BLaER1 treated with 17β-estradiol and CSF1 and Interleukin-3, amounts not matched to agents 10 nM and 100 nM (cell line): ENCODE measurements around the gene RAB39A.

Source experiments
- H3K27ac ChIP-seq, 11 experiments: shearing (Covaris generic); formaldehyde crosslinking; 2 replicates each; pipeline ENCODE4 v1.8.1; 2022
- H3K27me3 ChIP-seq, 11 experiments: shearing (Covaris generic); formaldehyde crosslinking; 2 replicates each; pipeline ENCODE4 v1.8.1; 2022
- H3K36me3 ChIP-seq, 11 experiments: shearing (Covaris generic); formaldehyde crosslinking; 2 replicates each; pipeline ENCODE4 v1.8.1; 2022
- H3K4me1 ChIP-seq, 10 experiments: shearing (Covaris generic); formaldehyde crosslinking; 2 replicates each; pipeline ENCODE4 v1.8.1; 2022
- H3K4me2 ChIP-seq, 11 experiments: shearing (Covaris generic); formaldehyde crosslinking; 2 replicates each; pipeline ENCODE4 v1.8.1; 2022
- H3K4me3 ChIP-seq, 10 experiments: shearing (Covaris generic); formaldehyde crosslinking; 2 replicates each; pipeline ENCODE4 v1.8.1; 2022
- H3K9ac ChIP-seq, 11 experiments: shearing (Covaris generic); formaldehyde crosslinking; 2 replicates each; pipeline ENCODE4 v1.8.1; 2022
- H3K9me3 ChIP-seq, 11 experiments: shearing (Covaris generic); formaldehyde crosslinking; replicated peaks in 1 of 11; 2 replicates each; pipeline ENCODE4 v1.8.1; 2022
- H4K20me1 ChIP-seq, 11 experiments: shearing (Covaris generic); formaldehyde crosslinking; 2 replicates each; pipeline ENCODE4 v1.8.1; 2022
- Cebpa-rat ChIP-seq, 11 experiments: shearing (Covaris generic); IDR thresholded peaks; 2 replicates each; pipeline ENCODE4 v1.8.1; 2022

RAB39A gene

DNA sequence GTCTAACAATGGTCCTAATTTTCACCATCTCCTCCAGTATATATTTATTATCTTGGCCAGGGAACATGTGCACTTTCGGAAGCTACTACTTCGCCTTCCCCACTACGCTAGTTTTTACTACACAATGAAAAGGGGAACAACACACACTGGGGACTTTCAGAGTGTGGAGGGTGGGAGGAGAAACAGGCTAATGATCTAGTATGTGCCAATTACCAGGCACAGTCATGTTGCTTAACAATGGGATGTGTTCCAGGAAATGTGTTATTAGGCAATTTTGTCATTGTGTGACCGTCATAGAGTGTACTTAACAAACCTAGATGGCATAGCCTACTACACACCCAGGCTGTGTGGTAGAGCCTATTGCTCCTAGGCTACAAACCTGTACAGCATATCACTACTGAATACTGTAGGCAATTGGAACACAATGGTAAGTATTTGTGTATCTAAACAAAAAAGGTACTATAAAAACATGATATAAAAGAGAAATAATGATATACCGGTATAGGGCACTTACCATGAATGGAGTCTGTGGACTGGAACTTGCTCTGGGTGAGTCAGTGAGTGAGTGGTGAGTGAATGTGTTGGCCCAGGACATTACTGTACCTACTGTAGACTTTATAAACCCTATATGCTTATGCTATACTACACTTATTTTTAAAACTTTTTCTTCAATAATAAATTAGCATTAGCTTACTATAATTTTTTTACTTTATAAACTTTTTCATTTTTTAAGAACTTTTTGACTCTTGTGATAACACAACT lies 60.3 kb downstream of the RAB39A start:
- Histone ChIP-seq H3K27ac (peak overlapping the region in 3 of 11 experiments; percentile 23 to 43 (median 31); a peak in 4 of 22 replicates), H3K9ac (no peak overlapping the region), H4K20me1 (no peaks in the 10 kb centered on the region), H3K36me3 (no peaks in the 10 kb centered on the region), H3K9me3 (no peaks in the 10 kb centered on the region), H3K4me2 (peak overlapping the region in 3 of 11 experiments; percentile 29 to 61 (median 34); a peak in 5 of 22 replicates), H3K4me3 (no peak overlapping the region), H3K27me3 (no peaks in the 10 kb centered on the region), H3K4me1 (peaks cover 0 to 12% (median 0%) of the 10 kb centered on the region in 10 experiments; a peak in 8 of 20 replicates)
- TF ChIP-seq Cebpa-rat (IDR thresholded peaks at IDR 0.05), result no peak; a peak in 1 of 22 replicates

DNA sequence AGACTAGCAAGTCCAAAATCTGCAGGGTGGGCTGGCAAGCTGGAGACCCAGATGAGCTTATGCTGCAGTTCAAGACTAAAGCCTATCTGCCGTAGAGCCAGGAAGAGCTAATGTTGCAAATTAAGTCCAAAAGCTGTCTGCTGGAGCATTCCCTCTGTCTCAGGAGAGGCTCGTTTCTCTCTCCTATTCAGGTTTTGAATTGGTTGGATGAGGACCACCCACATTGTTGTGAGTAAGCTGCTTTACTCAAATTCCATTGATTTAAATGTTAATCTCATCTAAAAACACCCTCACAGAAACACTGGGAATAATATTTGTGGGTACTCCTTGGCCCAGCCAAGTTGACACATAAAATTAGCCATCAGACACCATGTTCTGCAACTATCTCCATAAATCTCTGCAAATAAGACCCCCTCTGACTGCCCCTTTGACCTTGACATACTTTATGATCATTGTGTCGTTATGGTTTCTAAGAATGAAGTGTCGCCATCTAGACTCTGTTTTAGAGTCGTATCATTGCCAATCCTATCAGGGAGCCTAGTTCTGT lies 63.7 kb downstream of the RAB39A start:
- H3K9me3 ChIP-seq, result peaks cover 0 to 12% (median 4%) of the 10 kb centered on the region in 11 experiments; a peak in 9 of 22 replicates
- no peak overlapping the region for H3K4me3 ChIP-seq
- H4K20me1 ChIP-seq, result no peaks in the 10 kb centered on the region
- no peak overlapping the region for H3K4me2 ChIP-seq
- no peaks in the 10 kb centered on the region for H3K27me3 ChIP-seq
- H3K36me3 ChIP-seq, result no peaks in the 10 kb centered on the region
- H3K9ac ChIP-seq, result no peak overlapping the region
- no peak overlapping the region for H3K27ac ChIP-seq
- peaks cover 0 to 12% (median 0%) of the 10 kb centered on the region in 10 experiments; a peak in 8 of 20 replicates for H3K4me1 ChIP-seq
- TF ChIP-seq Cebpa-rat (IDR thresholded peaks at IDR 0.05), result no peak

DNA sequence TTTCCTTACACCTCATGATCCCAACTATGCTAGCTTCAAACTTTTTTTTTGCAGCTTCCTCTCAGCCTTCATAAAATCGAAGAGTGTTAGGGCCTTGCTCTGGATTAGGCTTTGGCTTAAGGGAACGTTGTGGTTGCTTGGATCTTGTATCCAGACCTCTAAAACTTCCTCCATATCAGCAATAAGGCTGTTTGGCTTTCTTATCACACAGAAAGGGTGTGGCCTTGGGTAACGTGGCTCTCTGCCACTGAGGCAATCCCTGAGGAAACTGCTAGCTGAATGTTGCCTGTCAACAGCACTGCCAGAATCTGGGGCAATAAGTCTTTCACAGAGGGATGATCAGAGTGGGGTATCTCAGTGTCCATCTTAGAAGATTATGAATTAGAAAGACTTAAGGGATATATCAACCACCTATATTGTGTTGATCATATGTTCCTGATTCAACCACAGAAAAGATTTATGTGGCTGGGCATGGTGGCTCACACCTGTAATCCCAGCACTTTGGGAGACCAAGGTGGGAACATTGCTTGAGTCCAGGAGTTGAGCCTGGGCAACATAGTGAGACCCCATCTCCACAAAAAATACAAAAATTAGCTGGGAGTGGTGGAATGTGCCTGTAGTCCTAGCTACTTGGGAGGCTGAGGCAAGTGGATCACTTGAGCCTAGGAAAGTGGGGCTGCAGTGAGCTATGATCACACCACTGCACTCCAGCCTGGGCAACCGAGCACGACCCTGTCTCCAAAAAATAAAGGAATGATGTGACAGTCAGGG lies 67.9 kb downstream of the RAB39A start:
- no peaks in the 10 kb centered on the region for H4K20me1 ChIP-seq
- no peaks in the 10 kb centered on the region for H3K27me3 ChIP-seq
- no peak for TF ChIP-seq Cebpa-rat (IDR thresholded peaks at IDR 0.05)
- no peaks in the 10 kb centered on the region for H3K4me1 ChIP-seq
- no peak overlapping the region for H3K27ac ChIP-seq
- H3K4me2 ChIP-seq, result no peak overlapping the region
- H3K4me3 ChIP-seq, result no peak overlapping the region
- H3K9me3 ChIP-seq, result peaks cover 0 to 12% (median 4%) of the 10 kb centered on the region in 11 experiments; a peak in 9 of 22 replicates
- no peaks in the 10 kb centered on the region for H3K36me3 ChIP-seq
- H3K9ac ChIP-seq, result no peak overlapping the region

DNA sequence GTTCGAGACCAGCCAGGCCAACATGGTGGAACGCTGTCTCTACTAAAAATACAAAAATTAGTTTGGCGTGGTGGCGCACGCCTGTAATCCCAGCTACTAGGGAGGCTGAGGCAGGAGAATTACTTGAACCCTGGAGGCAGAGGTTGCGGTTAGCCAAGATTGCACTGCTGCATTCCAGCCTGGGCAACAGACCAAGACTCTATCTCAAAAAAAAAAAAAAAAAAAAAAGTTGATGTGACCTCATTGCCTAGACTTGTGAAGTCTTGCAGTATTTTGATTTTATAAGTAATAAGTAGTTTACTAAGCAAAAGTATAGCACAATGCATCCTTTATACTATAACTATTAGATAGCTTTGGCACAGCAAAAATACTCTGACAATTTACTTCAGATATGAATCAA lies 70.5 kb downstream of the RAB39A start:
- Histone ChIP-seq H3K9me3 (peaks cover 0 to 12% (median 4%) of the 10 kb centered on the region in 11 experiments; a peak in 9 of 22 replicates), H3K27ac (no peak overlapping the region), H3K4me1 (no peaks in the 10 kb centered on the region), H3K4me2 (no peak overlapping the region), H3K27me3 (no peaks in the 10 kb centered on the region), H3K4me3 (no peak overlapping the region), H3K36me3 (no peaks in the 10 kb centered on the region), H4K20me1 (no peaks in the 10 kb centered on the region), H3K9ac (no peak overlapping the region)
- no peak for TF ChIP-seq Cebpa-rat (IDR thresholded peaks at IDR 0.05)

DNA sequence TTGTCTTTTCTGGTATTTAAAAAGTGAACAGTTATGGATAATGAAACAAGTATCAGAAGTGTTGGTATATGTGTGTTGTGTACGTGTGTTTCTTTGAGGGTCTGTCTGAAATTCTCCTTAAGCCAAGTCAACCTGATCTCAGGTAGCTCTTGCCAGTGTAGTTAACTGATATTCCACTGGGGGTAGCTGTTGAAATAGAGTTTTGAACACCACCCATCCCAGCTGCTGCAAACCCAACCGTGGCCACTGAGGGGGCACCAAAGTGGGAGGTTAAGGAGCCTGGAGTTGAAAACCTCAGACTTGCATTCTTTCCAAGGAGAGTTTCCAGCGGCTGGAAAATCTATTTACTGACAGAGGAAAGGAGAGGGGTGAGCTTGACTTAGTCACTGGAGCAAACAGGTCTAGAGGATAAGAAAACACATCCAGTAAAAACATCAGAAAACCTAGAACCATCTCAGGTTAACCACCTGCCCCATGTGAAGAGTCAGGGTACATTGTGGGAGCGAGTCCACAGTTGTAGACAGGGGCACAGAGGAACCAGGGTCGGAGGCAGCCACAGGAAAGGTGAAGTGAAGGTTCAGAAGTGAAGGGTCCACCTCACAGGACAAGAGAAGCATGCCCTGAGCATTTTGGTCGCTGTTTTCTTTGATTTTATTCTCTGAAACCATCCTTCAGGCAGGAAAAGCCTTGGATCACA lies 71.7 kb downstream of the RAB39A start:
- H3K27me3 ChIP-seq, result no peaks in the 10 kb centered on the region
- H4K20me1 ChIP-seq, result no peaks in the 10 kb centered on the region
- TF ChIP-seq Cebpa-rat (IDR thresholded peaks at IDR 0.05), result no peak
- H3K27ac ChIP-seq, result no peak overlapping the region
- H3K4me1 ChIP-seq, result no peaks in the 10 kb centered on the region
- H3K36me3 ChIP-seq, result no peaks in the 10 kb centered on the region
- H3K4me3 ChIP-seq, result no peak overlapping the region
- H3K9ac ChIP-seq, result no peak overlapping the region
- no peak overlapping the region for H3K4me2 ChIP-seq
- peaks cover 0 to 12% (median 4%) of the 10 kb centered on the region in 11 experiments; a peak in 9 of 22 replicates for H3K9me3 ChIP-seq

DNA sequence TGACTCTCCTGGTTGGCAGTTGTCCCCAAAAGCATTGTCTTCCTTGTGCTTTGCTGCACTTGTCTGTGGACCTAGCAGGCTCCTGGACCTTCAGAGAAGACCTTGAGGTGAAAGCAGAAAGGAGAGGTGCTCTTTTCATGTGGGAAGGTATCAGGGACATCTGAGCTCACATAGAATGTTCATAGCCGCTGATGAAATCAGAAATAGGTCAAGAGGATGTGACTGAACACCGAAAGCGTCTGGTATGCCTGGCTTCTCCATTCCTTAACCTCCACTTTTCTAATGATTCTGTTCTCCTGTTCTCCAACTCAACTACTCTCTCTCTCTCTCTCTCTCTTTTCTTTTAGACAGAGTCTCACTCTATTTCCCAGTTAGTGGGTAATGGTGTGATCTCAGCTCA lies 74.2 kb downstream of the RAB39A start:
- no peak for TF ChIP-seq Cebpa-rat (IDR thresholded peaks at IDR 0.05)
- no peak overlapping the region for H3K27ac ChIP-seq

DNA sequence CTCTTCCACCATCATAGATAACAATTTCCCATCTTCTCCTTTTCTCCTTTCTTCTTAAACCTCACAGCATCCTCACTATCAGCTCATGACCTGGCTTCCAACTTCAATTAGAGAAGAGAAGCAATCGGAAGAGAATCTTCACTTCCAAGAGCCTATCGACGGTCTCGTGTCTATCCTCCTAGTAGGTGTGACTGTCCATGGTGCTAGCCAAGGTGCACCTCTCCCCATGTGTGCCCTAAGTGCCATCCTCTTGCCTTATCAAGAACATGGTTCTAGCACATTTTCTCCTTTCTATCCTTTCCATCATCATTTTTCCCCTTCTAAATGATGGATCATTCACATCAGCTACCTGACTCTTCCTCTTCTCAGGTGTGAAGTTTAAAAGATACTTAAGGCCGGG lies 75.4 kb downstream of the RAB39A start:
- Histone ChIP-seq H3K27me3 (no peaks in the 10 kb centered on the region), H4K20me1 (no peaks in the 10 kb centered on the region), H3K36me3 (no peaks in the 10 kb centered on the region), H3K9me3 (no peaks in the 10 kb centered on the region), H3K27ac (no peak overlapping the region), H3K9ac (no peak overlapping the region), H3K4me1 (peaks cover 0 to 6% (median 0%) of the 10 kb centered on the region in 10 experiments; a peak in 4 of 20 replicates), H3K4me3 (no peak overlapping the region), H3K4me2 (no peak overlapping the region)
- TF ChIP-seq Cebpa-rat (IDR thresholded peaks at IDR 0.05), result no peak

More for the DNA sequence above, 74.2 kb downstream of the RAB39A start:
- Histone ChIP-seq H3K36me3 (no peaks in the 10 kb centered on the region), H3K4me2 (no peak overlapping the region), H3K9ac (no peak overlapping the region), H3K27me3 (no peaks in the 10 kb centered on the region), H3K9me3 (no peaks in the 10 kb centered on the region), H4K20me1 (no peaks in the 10 kb centered on the region), H3K4me1 (no peaks in the 10 kb centered on the region), H3K4me3 (no peak overlapping the region)

DNA sequence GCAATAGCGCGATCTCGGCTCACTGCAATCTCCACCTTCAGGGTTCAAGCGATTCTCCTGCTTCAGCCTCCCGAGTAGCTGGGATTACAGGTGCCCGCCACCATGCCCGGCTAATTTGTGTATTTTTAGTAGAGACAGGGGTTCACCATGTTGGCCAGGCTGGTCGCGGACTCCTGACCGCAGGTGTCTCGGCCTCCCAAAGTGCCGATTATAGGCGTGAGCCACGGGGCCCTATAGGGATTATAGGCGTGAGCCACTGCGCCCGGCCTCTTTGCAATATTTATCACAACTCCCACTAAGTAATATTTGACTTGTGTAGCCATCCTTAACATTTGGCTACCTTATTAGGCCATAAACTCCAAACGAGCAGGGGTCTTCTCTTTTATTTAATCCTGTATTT lies 79.6 kb downstream of the RAB39A start:
- H3K27me3 ChIP-seq, result no peaks in the 10 kb centered on the region
- no peak overlapping the region for H3K27ac ChIP-seq
- H3K36me3 ChIP-seq, result peaks cover 0 to 25% (median 4%) of the 10 kb centered on the region in 11 experiments; a peak in 4 of 22 replicates
- no peak overlapping the region for H3K9ac ChIP-seq
- H3K9me3 ChIP-seq, result no peaks in the 10 kb centered on the region
- TF ChIP-seq Cebpa-rat (IDR thresholded peaks at IDR 0.05), result no peak
- H3K4me3 ChIP-seq, result no peak overlapping the region
- H3K4me2 ChIP-seq, result peak overlapping the region in 4 of 11 experiments; percentile 56 to 92 (median 70); a peak in 3 of 22 replicates
- peaks cover 14 to 36% (median 29%) of the 10 kb centered on the region in 11 experiments; a peak in 19 of 22 replicates for H4K20me1 ChIP-seq
- peaks cover 24 to 32% (median 28%) of the 10 kb centered on the region in 10 experiments for H3K4me1 ChIP-seq
